Measurements from ENCODE around the gene ESPNL.
A peak's percentile ranks its signal among the peaks of the same experiment; 100 is the strongest.

ESPNL gene

GRCh38 chr2:238098901-238099713 is 1.0 kb upstream of the ESPNL start:
- no peak for DNase-seq (ENCODE audit: low spot score)

- DNase-seq (ENCODE audit: low spot score) = no peak
These were observed 459 bp upstream of the ESPNL start for GRCh38 chr2:238099714-238100048.

- no peak for DNase-seq (ENCODE audit: low spot score)
These were observed 956 bp downstream of the ESPNL start for GRCh38 chr2:238100821-238101771.

GRCh38 chr2:238101891-238102841 is 2.0 kb downstream of the ESPNL start:
- DNase-seq (ENCODE audit: low spot score) = no peak

GRCh38 chr2:238102865-238103264 is 2.7 kb downstream of the ESPNL start:
- no peak for DNase-seq (ENCODE audit: low spot score)

GRCh38 chr2:238103465-238104225 is 3.5 kb downstream of the ESPNL start:
- DNase-seq (ENCODE audit: low spot score) = no peak

- no peak for DNase-seq (ENCODE audit: low spot score)
These were observed 4.1 kb downstream of the ESPNL start for GRCh38 chr2:238104226-238104690.

GRCh38 chr2:238104691-238105371 is 4.7 kb downstream of the ESPNL start:
- peak; percentile 8 for DNase-seq (ENCODE audit: low spot score)

GRCh38 chr2:238105506-238106338 is 5.6 kb downstream of the ESPNL start:
- no peak for DNase-seq (ENCODE audit: low spot score)

GRCh38 chr2:238106339-238106697 is 6.2 kb downstream of the ESPNL start:
- no peak for DNase-seq (ENCODE audit: low spot score)

- DNase-seq (ENCODE audit: low spot score) = no peak
These were observed 6.8 kb downstream of the ESPNL start for GRCh38 chr2:238106698-238107524.

- DNase-seq (ENCODE audit: low spot score) = no peak
These were observed 7.6 kb downstream of the ESPNL start for GRCh38 chr2:238107525-238108422.

GRCh38 chr2:238108423-238109183 is 8.5 kb downstream of the ESPNL start:
- no peak for DNase-seq (ENCODE audit: low spot score)

GRCh38 chr2:238113611-238114010 is 13.5 kb downstream of the ESPNL start:
- DNase-seq (ENCODE audit: low spot score) = no peak

GRCh38 chr2:238114331-238114841 is 14.2 kb downstream of the ESPNL start:
- no peak for DNase-seq (ENCODE audit: low spot score)

- DNase-seq (ENCODE audit: low spot score) = no peak
These were observed 14.9 kb downstream of the ESPNL start for GRCh38 chr2:238114851-238115660.
